Endodermal cell (in vitro differentiated cells): ENCODE data around the gene TBC1D13. TPM values are rescaled to one million over a fixed set of nuclear protein-coding genes. Genes with fewer than 3 reads are reported as not detected.
"Not testable (repeated sequence)": the region's sequence is repeated elsewhere in the genome, so short reads cannot be mapped to it uniquely, and the experiment has no call there.

Source experiments
- DNase-seq: peaks from one replicate; pipeline ENCODE4 v3.0.0-alpha.2; 2017
- H3K27ac ChIP-seq: 2 replicates; pipeline ENCODE4 v1.5.1; 2013; ENCODE audit warnings: mild to moderate bottlenecking, low read depth, low read length, moderate library complexity
- H3K27me3 ChIP-seq: 2 replicates; pipeline ENCODE4 v1.6.1; 2013; ENCODE audit warnings: mild to moderate bottlenecking, low read length, moderate library complexity; ENCODE audit not compliant: insufficient read depth, control insufficient read depth, poor library complexity, severe bottlenecking
- H3K36me3 ChIP-seq: 2 replicates; pipeline ENCODE4 v1.7.0; 2013; ENCODE audit warnings: mild to moderate bottlenecking, low read length, moderate library complexity; ENCODE audit not compliant: control insufficient read depth, insufficient read depth
- H3K4me1 ChIP-seq: one replicate; pipeline ENCODE4 v1.7.0; 2013; ENCODE audit warnings: low read length; ENCODE audit not compliant: control insufficient read depth, insufficient read depth
- H3K4me3 ChIP-seq: 2 replicates; pipeline ENCODE4 v1.5.1; 2013; ENCODE audit warnings: mild to moderate bottlenecking, low read length, moderate library complexity
- H3K9ac ChIP-seq: 2 replicates; pipeline ENCODE4 v1.6.1; 2013; ENCODE audit warnings: mild to moderate bottlenecking, low read length, moderate library complexity; ENCODE audit not compliant: poor library complexity, severe bottlenecking; ENCODE audit errors: extremely low read depth
- H3K9me3 ChIP-seq: 2 replicates; pipeline ENCODE4 v1.6.1; 2013; ENCODE audit warnings: mild to moderate bottlenecking, low read length, moderate library complexity; ENCODE audit not compliant: control insufficient read depth
- H3K27ac Mint-ChIP-seq: 2 replicates; pipeline ENCODE4 v1.8.0; 2020; ENCODE audit warnings: mixed read lengths
- H3K27me3 Mint-ChIP-seq: 2 replicates; pipeline ENCODE4 v1.8.0; 2021; ENCODE audit warnings: mild to moderate bottlenecking, mixed read lengths; ENCODE audit not compliant: insufficient read depth
- H3K36me3 Mint-ChIP-seq: 2 replicates; pipeline ENCODE4 v1.8.0; 2020; ENCODE audit warnings: low read depth, mixed read lengths
- H3K4me1 Mint-ChIP-seq: 2 replicates; pipeline ENCODE4 v1.8.0; 2020; ENCODE audit warnings: mixed read lengths
- H3K4me3 Mint-ChIP-seq: 2 replicates; pipeline ENCODE4 v1.8.0; 2020; ENCODE audit warnings: mild to moderate bottlenecking, moderate library complexity, mixed read lengths
- H3K9me3 Mint-ChIP-seq: 2 replicates; pipeline ENCODE4 v1.8.0; 2020; ENCODE audit warnings: mild to moderate bottlenecking, mixed read lengths
- WGBS, 2 experiments: methylation state at CpG; one replicate each; pipeline versions ENCODE4 v1.1.5 to v1.1.7; 2013; ENCODE audit warnings: missing lambda C conversion rate in 2 of 2, mixed read lengths in 1 of 2; ENCODE audit not compliant: insufficient coverage in 1 of 2, insufficient read length in 1 of 2; 5-methylcytosine and 5-hydroxymethylcytosine counted together
- total RNA-seq, 2 donors: library from RNA; stranded (reverse); fragmentation: NEBNext Ultra II Directional in 1 of 2; extraction: Animal tissue kit (Norgen Biotek cat#: 25700) in 1 of 2; gene quantifications; 2 replicates in 1 of 2; 3 replicates in 1 of 2; pipeline ENCODE4 v1.2.1, GENCODE V29; 2021
- TF ChIP-seq, protein P1 (sequence below): fragments of 200-600 bp; sonication (generic); conservative IDR thresholded peaks from 2 replicates; pipeline ENCODE4 v1.5.0; 2021; ENCODE audit warnings: antibody characterized with exemption, mild to moderate bottlenecking

The TBC1D13 gene
- total RNA-seq, 2 donors from 2014 or later = 30.2 to 34.3 TPM

DNA sequence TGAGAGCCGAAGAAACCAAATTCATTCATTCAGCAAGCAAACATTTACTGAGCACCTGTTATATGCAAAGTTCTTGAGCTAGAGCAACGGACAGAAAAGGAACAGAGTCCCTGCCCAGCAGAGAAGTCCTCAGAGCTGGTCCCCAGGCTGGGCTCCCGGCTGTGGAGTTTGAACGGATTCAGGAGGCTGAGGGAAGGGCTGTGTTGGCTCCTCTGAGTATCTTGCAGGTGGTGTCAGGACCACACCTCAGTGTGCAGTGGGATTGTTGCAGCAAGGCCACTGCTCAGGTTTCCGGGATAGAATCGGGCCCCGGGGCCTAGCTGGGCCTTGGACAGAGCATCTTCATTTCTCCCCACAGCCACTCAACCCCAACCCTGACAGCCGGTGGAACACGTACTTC lies 5.1 kb downstream of the TBC1D13 start:
- peaks cover 7% of the 10 kb centered on the region for H3K4me1 ChIP-seq
- peaks cover 12% of the 10 kb centered on the region for H3K4me1 Mint-ChIP-seq
- H3K4me3 ChIP-seq = no peak overlapping the region
- H3K9me3 Mint-ChIP-seq = no peaks in the 10 kb centered on the region
- TF ChIP-seq, protein P1, sequence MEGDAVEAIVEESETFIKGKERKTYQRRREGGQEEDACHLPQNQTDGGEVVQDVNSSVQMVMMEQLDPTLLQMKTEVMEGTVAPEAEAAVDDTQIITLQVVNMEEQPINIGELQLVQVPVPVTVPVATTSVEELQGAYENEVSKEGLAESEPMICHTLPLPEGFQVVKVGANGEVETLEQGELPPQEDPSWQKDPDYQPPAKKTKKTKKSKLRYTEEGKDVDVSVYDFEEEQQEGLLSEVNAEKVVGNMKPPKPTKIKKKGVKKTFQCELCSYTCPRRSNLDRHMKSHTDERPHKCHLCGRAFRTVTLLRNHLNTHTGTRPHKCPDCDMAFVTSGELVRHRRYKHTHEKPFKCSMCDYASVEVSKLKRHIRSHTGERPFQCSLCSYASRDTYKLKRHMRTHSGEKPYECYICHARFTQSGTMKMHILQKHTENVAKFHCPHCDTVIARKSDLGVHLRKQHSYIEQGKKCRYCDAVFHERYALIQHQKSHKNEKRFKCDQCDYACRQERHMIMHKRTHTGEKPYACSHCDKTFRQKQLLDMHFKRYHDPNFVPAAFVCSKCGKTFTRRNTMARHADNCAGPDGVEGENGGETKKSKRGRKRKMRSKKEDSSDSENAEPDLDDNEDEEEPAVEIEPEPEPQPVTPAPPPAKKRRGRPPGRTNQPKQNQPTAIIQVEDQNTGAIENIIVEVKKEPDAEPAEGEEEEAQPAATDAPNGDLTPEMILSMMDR = no peak
- no peaks in the 10 kb centered on the region for H3K27me3 Mint-ChIP-seq
- no peak overlapping the region for H3K27ac ChIP-seq
- no peak overlapping the region for H3K27ac Mint-ChIP-seq
- 96 to 97% methylated on average over 3 to 9 of the region's 9 CpGs for WGBS, 2 experiments
- H3K36me3 ChIP-seq = peaks cover 51% of the 10 kb centered on the region
- no peaks in the 10 kb centered on the region for H3K9me3 ChIP-seq
- peaks cover 47% of the 10 kb centered on the region for H3K36me3 Mint-ChIP-seq
- H3K27me3 ChIP-seq = no peaks in the 10 kb centered on the region
- no peak overlapping the region for H3K4me3 Mint-ChIP-seq
- DNase-seq = no peak
- no peak overlapping the region for H3K9ac ChIP-seq

DNA sequence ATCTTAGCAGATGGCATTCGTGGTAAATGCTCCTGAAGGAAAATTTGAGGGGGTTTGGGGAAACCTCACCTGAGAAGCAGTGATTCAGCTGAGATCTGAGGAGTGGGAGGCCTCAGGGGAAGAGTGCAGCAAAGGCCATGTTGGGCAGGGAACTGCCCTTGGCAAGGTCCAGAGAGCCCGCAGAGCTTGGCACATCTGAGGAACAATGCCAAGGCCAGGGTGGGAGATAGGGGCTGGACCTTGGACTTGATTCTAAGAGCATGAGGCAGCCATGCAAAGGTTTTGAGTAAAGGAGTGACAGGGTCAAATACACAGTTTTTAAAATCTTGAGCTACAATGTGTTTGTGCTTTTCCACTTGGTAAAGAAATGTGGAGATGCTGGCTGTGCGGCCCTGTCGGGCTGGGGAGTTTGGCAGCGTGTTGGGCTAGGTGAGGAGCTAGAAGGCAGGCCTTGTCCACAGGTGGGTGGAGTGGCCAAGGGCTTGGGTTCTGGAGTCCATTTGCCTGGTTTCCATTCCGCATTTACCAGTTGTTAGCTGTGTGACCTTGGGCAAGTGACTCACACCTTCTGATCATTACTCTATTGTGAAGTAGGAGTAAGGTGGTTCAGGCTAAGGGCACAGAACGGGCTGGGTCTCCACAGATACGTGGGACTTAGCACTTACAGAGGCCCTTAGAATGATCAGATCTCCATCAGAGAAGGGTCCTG lies 6.1 kb downstream of the TBC1D13 start:
- Mint-ChIP-seq H3K9me3 (no peaks in the 10 kb centered on the region), H3K4me3 (no peak overlapping the region), H3K36me3 (peaks cover 51% of the 10 kb centered on the region), H3K27ac (no peak overlapping the region), H3K4me1 (peaks cover 6% of the 10 kb centered on the region), H3K27me3 (no peaks in the 10 kb centered on the region)
- no peak overlapping the region for H3K4me3 ChIP-seq
- 90 to 92% methylated on average over 6 to 8 of the region's 8 CpGs for WGBS, 2 experiments
- no peak for DNase-seq
- no peak overlapping the region for H3K9ac ChIP-seq
- no peaks in the 10 kb centered on the region for H3K9me3 ChIP-seq
- no peaks in the 10 kb centered on the region for H3K27me3 ChIP-seq
- TF ChIP-seq, protein P1 = no peak
- peaks cover 6% of the 10 kb centered on the region for H3K4me1 ChIP-seq
- H3K27ac ChIP-seq = no peak overlapping the region
- peaks cover 56% of the 10 kb centered on the region for H3K36me3 ChIP-seq

DNA sequence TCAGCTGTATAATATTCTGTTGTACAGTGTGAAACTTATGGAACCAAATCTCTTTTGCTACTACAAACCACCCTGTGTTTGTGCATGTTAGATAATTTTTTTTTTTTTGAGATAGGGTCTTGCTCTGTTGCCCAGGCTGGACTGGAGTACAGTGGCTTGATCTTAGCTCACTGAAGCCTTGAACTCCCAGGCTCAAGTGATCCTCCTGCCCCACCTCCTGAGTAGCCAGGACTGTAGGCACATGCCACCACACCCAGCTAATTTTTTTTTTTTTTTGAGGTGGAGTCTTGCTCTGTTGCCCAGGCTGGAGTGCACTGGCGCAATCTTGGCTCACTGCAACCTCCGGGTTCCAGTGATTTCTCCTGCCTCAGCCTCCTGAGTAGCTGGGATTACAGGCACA lies 7.9 kb downstream of the TBC1D13 start:
- H3K27me3 ChIP-seq, H3K4me3 ChIP-seq, H3K4me1 Mint-ChIP-seq, H3K9ac ChIP-seq, H3K27me3 Mint-ChIP-seq, H3K9me3 Mint-ChIP-seq, H3K9me3 ChIP-seq, H3K27ac ChIP-seq, DNase-seq, H3K4me1 ChIP-seq, H3K27ac Mint-ChIP-seq, H3K4me3 Mint-ChIP-seq: not testable (repeated sequence)
- H3K36me3 Mint-ChIP-seq = peaks cover 52% of the 10 kb centered on the region
- WGBS, 2 experiments = 40 to 50% methylated on average over 2 of the region's 2 CpGs
- H3K36me3 ChIP-seq = peaks cover 63% of the 10 kb centered on the region

DNA sequence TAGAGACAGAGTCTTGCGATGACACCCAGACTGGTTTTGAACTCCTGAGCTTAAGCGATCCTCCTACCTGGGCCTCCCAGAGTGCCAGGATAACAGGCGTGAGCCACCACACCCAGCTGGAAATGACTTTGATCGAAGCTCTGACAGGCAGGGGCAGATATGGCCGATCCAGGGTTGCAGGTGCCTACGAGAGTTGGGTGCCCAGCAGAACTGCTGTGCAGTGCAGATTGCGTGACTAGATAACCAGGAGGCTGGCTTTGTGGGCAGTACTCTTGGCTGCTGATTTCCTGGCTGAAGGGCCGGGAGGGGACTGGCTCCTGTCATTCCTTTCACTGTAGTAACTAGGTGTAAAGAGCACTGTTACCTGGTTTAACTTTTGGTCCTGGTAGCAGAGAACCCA lies 11.8 kb downstream of the TBC1D13 start:
- H3K27me3 ChIP-seq = no peaks in the 10 kb centered on the region
- Mint-ChIP-seq H3K27ac (no peak overlapping the region), H3K36me3 (peaks cover 56% of the 10 kb centered on the region), H3K27me3 (no peaks in the 10 kb centered on the region), H3K4me3 (no peak overlapping the region), H3K9me3 (no peaks in the 10 kb centered on the region), H3K4me1 (no peaks in the 10 kb centered on the region)
- H3K27ac ChIP-seq = no peak overlapping the region
- no peaks in the 10 kb centered on the region for H3K9me3 ChIP-seq
- no peak overlapping the region for H3K4me3 ChIP-seq
- TF ChIP-seq, protein P1 = no peak
- no peak for DNase-seq
- 88 to 100% methylated on average over 2 to 8 of the region's 8 CpGs for WGBS, 2 experiments
- H3K36me3 ChIP-seq = peaks cover 55% of the 10 kb centered on the region
- no peaks in the 10 kb centered on the region for H3K4me1 ChIP-seq
- no peak overlapping the region for H3K9ac ChIP-seq
